Smooth muscle cell (in vitro differentiated cells): ENCODE data around the gene RPS24. TPM values are rescaled to one million over a fixed set of nuclear protein-coding genes. Genes with fewer than 3 reads are reported as not detected.
"Not testable (repeated sequence)": the region's sequence is repeated elsewhere in the genome, so short reads cannot be mapped to it uniquely, and the experiment has no call there.

Experiments used
- DNase-seq: peaks from one replicate; lab custom pipeline; 2025; ENCODE audit not compliant: unreplicated experiment; lab: John Stamatoyannopoulos, UW
- H2AFZ ChIP-seq: fragments of 200-600 bp; sonication (generic); 2 replicates; pipeline ENCODE4 v1.6.0; 2016; ENCODE audit warnings: antibody characterized with exemption, low read depth, mild to moderate bottlenecking
- H3F3A ChIP-seq: fragments of 200-600 bp; sonication (generic); 2 replicates; pipeline ENCODE4 v1.6.0; 2017; ENCODE audit warnings: antibody characterized with exemption, low read depth
- H3K27ac ChIP-seq: fragments of 200-600 bp; sonication (generic); 2 replicates; pipeline ENCODE4 v1.5.1; 2016; ENCODE audit warnings: low read depth, mild to moderate bottlenecking
- H3K27me3 ChIP-seq: fragments of 200-600 bp; sonication (generic); 2 replicates; pipeline ENCODE4 v1.6.1; 2016; ENCODE audit warnings: low read depth, mild to moderate bottlenecking
- H3K36me3 ChIP-seq: fragments of 200-600 bp; sonication (generic); 2 replicates; pipeline ENCODE4 v1.5.1; 2016; ENCODE audit warnings: low read depth
- H3K4me1 ChIP-seq: fragments of 200-600 bp; sonication (generic); 2 replicates; pipeline ENCODE4 v1.5.1; 2016; ENCODE audit warnings: low read depth
- H3K4me2 ChIP-seq: fragments of 200-600 bp; sonication (generic); 2 replicates; pipeline ENCODE4 v1.6.0; 2016; ENCODE audit warnings: mild to moderate bottlenecking
- H3K4me3 ChIP-seq: fragments of 200-600 bp; sonication (generic); 2 replicates; pipeline ENCODE4 v1.5.1; 2016; ENCODE audit warnings: mild to moderate bottlenecking
- H3K79me2 ChIP-seq: fragments of 200-600 bp; sonication (generic); 2 replicates; pipeline ENCODE4 v1.6.0; 2016; ENCODE audit warnings: low read depth, mild to moderate bottlenecking
- H3K9ac ChIP-seq: fragments of 200-600 bp; sonication (generic); 2 replicates; pipeline ENCODE4 v1.6.0; 2016; ENCODE audit warnings: low read depth
- H3K9me3 ChIP-seq: fragments of 200-600 bp; sonication (generic); replicated peaks from 2 replicates; pipeline ENCODE4 v1.5.1; 2016; ENCODE audit warnings: low read depth
- H4K20me1 ChIP-seq: fragments of 200-600 bp; sonication (generic); 2 replicates; pipeline ENCODE4 v1.6.0; 2016; ENCODE audit warnings: low read depth
- CTCF ChIP-seq: fragments of 200-600 bp; sonication (generic); IDR thresholded peaks from 2 replicates; pipeline ENCODE4 v1.5.1; 2017; ENCODE audit warnings: borderline replicate concordance, mild to moderate bottlenecking, antibody characterized with exemption; ENCODE audit not compliant: insufficient read depth, poor library complexity, severe bottlenecking
- WGBS: methylation state at CpG from one replicate; pipeline ENCODE4 v1.1.7; 2016; ENCODE audit warnings: low lambda C conversion rate; 5-methylcytosine and 5-hydroxymethylcytosine counted together
- polyA plus RNA-seq: library from polyadenylated mRNA; unstranded; fragments of >200 nt; fragmentation: Nextera tagmentation; extraction: Ambion mirVana; gene quantifications from 2 replicates; pipeline ENCODE4 v1.2.1, GENCODE V29; 2016
- total RNA-seq: library from RNA; depleted of rRNA; stranded (reverse); fragments of >200 nt; gene quantifications from 2 replicates; pipeline ENCODE4 v1.2.3, GENCODE V29; 2014

RPS24 gene
- total and polyA plus RNA-seq, 2 experiments from 2014 or later = 407 to 2,109 TPM

GRCh38 chr10:78059906-78060702 lies 26.4 kb downstream of the RPS24 start:
- no peak overlapping the region for H3K4me3 ChIP-seq
- H2AFZ ChIP-seq = no peak overlapping the region
- WGBS = 82% methylated on average over 12 of the region's 12 CpGs
- H4K20me1 ChIP-seq = no peaks in the 10 kb centered on the region
- H3K4me2 ChIP-seq = no peak overlapping the region
- no peak for DNase-seq
- H3F3A ChIP-seq = no peaks in the 10 kb centered on the region
- H3K79me2 ChIP-seq = no peaks in the 10 kb centered on the region
- H3K9ac ChIP-seq = no peak overlapping the region
- H3K36me3 ChIP-seq = no peaks in the 10 kb centered on the region
- TF ChIP-seq CTCF = no peak
- no peaks in the 10 kb centered on the region for H3K4me1 ChIP-seq
- no peak overlapping the region for H3K27ac ChIP-seq
- no peaks in the 10 kb centered on the region for H3K9me3 ChIP-seq
- H3K27me3 ChIP-seq = no peaks in the 10 kb centered on the region

GRCh38 chr10:78062296-78062695 lies 28.6 kb downstream of the RPS24 start:
- Histone ChIP-seq H3F3A (no peaks in the 10 kb centered on the region), H3K4me2 (no peak overlapping the region), H3K9me3 (no peaks in the 10 kb centered on the region), H3K9ac (no peak overlapping the region), H3K27me3 (no peaks in the 10 kb centered on the region), H3K27ac (no peak overlapping the region), H2AFZ (no peak overlapping the region), H3K4me3 (no peak overlapping the region), H3K36me3 (no peaks in the 10 kb centered on the region), H3K4me1 (no peaks in the 10 kb centered on the region), H4K20me1 (no peaks in the 10 kb centered on the region), H3K79me2 (no peaks in the 10 kb centered on the region)
- 91% methylated on average over 5 of the region's 5 CpGs for WGBS
- no peak for TF ChIP-seq CTCF
- no peak for DNase-seq

- Histone ChIP-seq H3K27me3 (no peaks in the 10 kb centered on the region), H4K20me1 (no peaks in the 10 kb centered on the region), H3F3A (no peaks in the 10 kb centered on the region), H3K36me3 (no peaks in the 10 kb centered on the region), H3K4me1 (no peaks in the 10 kb centered on the region), H2AFZ (no peak overlapping the region), H3K9ac (no peak overlapping the region), H3K9me3 (no peaks in the 10 kb centered on the region), H3K4me3 (no peak overlapping the region), H3K4me2 (no peak overlapping the region), H3K27ac (no peak overlapping the region), H3K79me2 (no peaks in the 10 kb centered on the region)
- TF ChIP-seq CTCF = no peak
- WGBS = 90% methylated on average over 2 of the region's 2 CpGs
- DNase-seq = no peak
These were observed 29.6 kb downstream of the RPS24 start for GRCh38 chr10:78063236-78063635.

- H3K36me3 ChIP-seq, H3K4me2 ChIP-seq, H3K4me1 ChIP-seq, H3K9me3 ChIP-seq, H3K27ac ChIP-seq, H3K9ac ChIP-seq, H3K79me2 ChIP-seq, H2AFZ ChIP-seq, H4K20me1 ChIP-seq, DNase-seq, H3F3A ChIP-seq, H3K4me3 ChIP-seq, H3K27me3 ChIP-seq: not testable (repeated sequence)
- WGBS = 84% methylated on average over 2 of the region's 2 CpGs
These were observed 31.3 kb downstream of the RPS24 start for GRCh38 chr10:78064919-78065318.
